HG03558 (cell line): ENCODE results near the gene DUSP6.

Experiments used
- ATAC-seq: cut with Tn5 transposase; IDR thresholded peaks from one replicate; pipeline ENCODE4 v1.9.1; 2021; ENCODE audit warnings: moderate number of reproducible peaks; ENCODE audit not compliant: unreplicated experiment; ENCODE audit errors: extremely low read depth

Gene DUSP6

GRCh38 chr12:89306827-89307473, 45.4 kb downstream of the DUSP6 start:
- ATAC-seq, result no peak

DNA sequence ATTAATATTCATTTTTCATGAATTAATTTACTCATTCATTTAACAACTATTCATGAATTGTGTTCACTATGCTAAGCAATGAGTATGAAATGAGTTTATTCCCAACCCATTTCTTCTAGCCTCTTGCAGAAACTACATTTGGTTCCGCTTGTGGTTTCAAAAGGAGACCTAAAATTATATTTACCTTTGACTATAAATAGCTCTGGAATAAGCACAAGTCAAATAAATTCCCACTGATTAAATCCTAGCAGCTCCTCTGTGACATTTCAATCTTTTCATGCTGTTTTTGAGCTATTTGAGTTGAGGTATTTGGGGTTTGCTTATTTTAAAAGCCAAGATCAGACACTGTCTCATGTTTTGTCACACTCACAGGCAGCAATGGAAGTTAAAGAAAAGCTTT, 46.9 kb downstream of the DUSP6 start:
- ATAC-seq, result no peak

GRCh38 chr12:89299931-89300330, 52.4 kb downstream of the DUSP6 start:
- no peak for ATAC-seq

DNA sequence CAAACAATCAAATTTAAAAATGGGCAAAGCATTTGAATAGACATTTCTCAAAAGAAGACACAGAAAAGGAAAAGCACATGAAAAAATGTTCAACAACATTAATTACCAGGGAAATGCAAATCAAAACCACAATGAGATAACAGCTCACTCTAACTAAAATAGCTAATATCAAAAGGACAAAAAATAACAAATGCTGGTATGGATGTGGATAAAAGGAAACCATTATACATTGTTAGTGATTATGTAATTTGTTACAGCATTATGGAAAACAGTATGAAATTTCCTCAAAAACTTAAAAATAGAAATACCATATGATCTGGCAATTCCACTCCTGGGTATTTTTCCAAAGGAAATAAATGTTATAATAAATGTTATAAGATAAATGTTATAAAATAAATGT, 52.9 kb downstream of the DUSP6 start:
- no peak for ATAC-seq
